Measurements from ENCODE around the gene RAE1.
"Not testable (repeated sequence)": the region's sequence is repeated elsewhere in the genome, so short reads cannot be mapped to it uniquely, and the experiment has no call there.

Gene RAE1

GRCh38 chr20:57414867-57415592 lies 64.0 kb downstream of the RAE1 start:
- TF ChIP-seq POLR2A (IDR thresholded peaks at IDR 0.05; ENCODE audit: low read depth, low read length) (no peak), POLR2AphosphoS5 (IDR thresholded peaks at IDR 0.05; ENCODE audit: low read depth, low read length) (no peak), TAF1 (IDR thresholded peaks at IDR 0.05; ENCODE audit: borderline replicate concordance, low read depth, low read length) (no peak)
- FAIRE-seq (no peak), DNase-seq (ENCODE audit: insufficient read length) (no peak)

DNA sequence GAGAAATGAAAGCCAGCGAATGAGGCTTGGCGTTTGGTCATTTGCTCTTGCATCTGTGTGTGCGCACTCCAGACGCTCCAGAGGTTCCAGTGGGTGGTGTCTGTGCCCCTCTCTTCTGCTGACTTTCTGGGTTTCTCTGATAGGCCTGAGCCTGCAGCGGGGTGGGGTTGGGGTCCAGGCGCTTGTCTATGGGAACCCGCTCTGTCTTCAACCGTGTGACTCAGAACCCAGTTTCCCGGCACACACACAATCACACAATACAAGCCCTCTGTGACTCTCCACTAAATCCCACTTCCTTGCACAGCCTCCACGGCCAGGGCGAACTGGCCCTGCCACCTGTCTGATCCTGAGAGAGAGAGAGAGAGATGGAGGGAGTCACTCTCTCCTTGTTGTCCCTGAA lies 64.7 kb downstream of the RAE1 start:
- DNase-seq (ENCODE audit: insufficient read length) (no peak), FAIRE-seq (no peak)
- TF ChIP-seq TAF1 (IDR thresholded peaks at IDR 0.05; ENCODE audit: borderline replicate concordance, low read depth, low read length) (no peak), POLR2A (IDR thresholded peaks at IDR 0.05; ENCODE audit: low read depth, low read length) (no peak), POLR2AphosphoS5 (IDR thresholded peaks at IDR 0.05; ENCODE audit: low read depth, low read length) (no peak)

- FAIRE-seq (no peak), DNase-seq (ENCODE audit: insufficient read length) (no peak)
- TF ChIP-seq POLR2A (IDR thresholded peaks at IDR 0.05; ENCODE audit: low read depth, low read length) (no peak), TAF1 (IDR thresholded peaks at IDR 0.05; ENCODE audit: borderline replicate concordance, low read depth, low read length) (no peak), POLR2AphosphoS5 (IDR thresholded peaks at IDR 0.05; ENCODE audit: low read depth, low read length) (no peak)
Measured at GRCh38 chr20:57416296-57417022, 65.4 kb downstream of the RAE1 start.

- DNase-seq (ENCODE audit: insufficient read length) (no peak), FAIRE-seq (no peak)
- TF ChIP-seq POLR2A (IDR thresholded peaks at IDR 0.05; ENCODE audit: low read depth, low read length) = no peak
- TF ChIP-seq TAF1 (IDR thresholded peaks at IDR 0.05; ENCODE audit: borderline replicate concordance, low read depth, low read length) = no peak
Measured at GRCh38 chr20:57417051-57417689, 66.1 kb downstream of the RAE1 start.

DNA sequence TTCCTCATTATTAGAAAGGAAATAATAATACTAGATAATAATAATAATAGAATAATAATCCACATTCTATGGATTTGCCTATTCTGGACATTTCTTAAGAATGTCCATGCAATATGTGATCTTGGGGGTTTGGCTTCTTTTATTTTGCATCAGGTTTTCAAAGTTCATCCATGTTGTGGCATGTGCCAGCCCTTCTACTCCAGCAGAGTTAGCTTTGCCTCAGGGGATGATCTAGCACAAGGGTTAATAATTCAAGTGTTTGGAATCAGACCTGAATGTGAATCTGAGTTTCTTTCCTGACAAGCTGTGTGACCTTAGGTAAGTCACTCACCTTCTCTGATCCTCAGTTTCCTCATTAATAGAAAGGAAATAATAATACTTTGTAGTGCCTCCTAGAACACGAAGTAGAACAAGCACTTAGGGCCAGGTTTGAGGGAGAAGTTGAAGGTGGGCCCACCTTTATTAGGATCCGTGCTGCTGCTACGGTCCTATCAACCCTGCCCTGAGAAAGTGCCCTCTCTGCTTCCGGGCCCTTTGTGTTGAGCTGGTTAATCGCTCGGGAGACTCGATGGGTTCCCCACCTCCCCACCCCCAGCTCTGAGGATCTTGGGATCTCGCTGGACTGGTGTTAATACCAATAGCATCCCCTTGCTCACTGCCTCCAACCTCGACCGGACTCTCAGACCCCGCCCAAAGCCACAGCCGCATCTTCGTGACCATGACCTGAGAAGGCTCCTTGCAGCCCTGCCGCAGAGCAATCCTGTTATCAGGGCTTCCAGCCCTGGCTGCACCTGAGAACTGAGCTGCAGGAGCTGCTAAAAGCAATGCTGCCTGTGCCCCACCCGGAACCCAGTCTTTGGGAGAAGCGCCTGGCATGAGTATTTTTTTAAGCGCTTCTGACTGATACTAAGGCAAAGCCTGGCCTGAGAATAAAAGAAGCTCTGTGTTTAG lies 67.0 kb downstream of the RAE1 start:
- FAIRE-seq = no peak
- TF ChIP-seq TAF1 (IDR thresholded peaks at IDR 0.05; ENCODE audit: borderline replicate concordance, low read depth, low read length) (no peak), POLR2A (IDR thresholded peaks at IDR 0.05; ENCODE audit: low read depth, low read length) (no peak), POLR2AphosphoS5 (IDR thresholded peaks at IDR 0.05; ENCODE audit: low read depth, low read length) (no peak)
- no peak for DNase-seq (ENCODE audit: insufficient read length)

- DNase-seq (ENCODE audit: insufficient read length); FAIRE-seq: not testable (repeated sequence)
Measured at GRCh38 chr20:57419479-57419878, 68.4 kb downstream of the RAE1 start.

- DNase-seq (ENCODE audit: insufficient read length) = no peak
- FAIRE-seq = no peak
- TF ChIP-seq POLR2A (IDR thresholded peaks at IDR 0.05; ENCODE audit: low read depth, low read length) (no peak), TAF1 (IDR thresholded peaks at IDR 0.05; ENCODE audit: borderline replicate concordance, low read depth, low read length) (no peak), POLR2AphosphoS5 (IDR thresholded peaks at IDR 0.05; ENCODE audit: low read depth, low read length) (no peak)
Measured at GRCh38 chr20:57420571-57421252, 69.7 kb downstream of the RAE1 start.

GRCh38 chr20:57421253-57422220 lies 70.5 kb downstream of the RAE1 start:
- no peak for TF ChIP-seq POLR2A (IDR thresholded peaks at IDR 0.05; ENCODE audit: low read depth, low read length)
- no peak for TF ChIP-seq TAF1 (IDR thresholded peaks at IDR 0.05; ENCODE audit: borderline replicate concordance, low read depth, low read length)
- no peak for TF ChIP-seq POLR2AphosphoS5 (IDR thresholded peaks at IDR 0.05; ENCODE audit: low read depth, low read length)
- FAIRE-seq = no peak
- no peak for DNase-seq (ENCODE audit: insufficient read length)

- DNase-seq (ENCODE audit: insufficient read length) = no peak
- TF ChIP-seq POLR2AphosphoS5 (IDR thresholded peaks at IDR 0.05; ENCODE audit: low read depth, low read length) (no peak), TAF1 (IDR thresholded peaks at IDR 0.05; ENCODE audit: borderline replicate concordance, low read depth, low read length) (no peak), POLR2A (IDR thresholded peaks at IDR 0.05; ENCODE audit: low read depth, low read length) (no peak)
- FAIRE-seq = no peak
Measured at GRCh38 chr20:57422254-57422653, 71.2 kb downstream of the RAE1 start.
